OCI-LY3 (cell line): ENCODE measurements around the gene SBK1.

Source experiments
- H2AFZ ChIP-seq: fragments of 200-600, 300-600 bp; shearing (Covaris generic); 2 replicates; pipeline ENCODE4 v1.6.0; 2014; ENCODE audit warnings: antibody characterized with exemption, low read depth, low read length
- H3K27ac ChIP-seq: fragments of 200-600, 300-600 bp; sonication (generic); 2 replicates; pipeline ENCODE4 v1.5.1; 2014; ENCODE audit warnings: mild to moderate bottlenecking, low read length, moderate library complexity, mixed read lengths
- H3K27me3 ChIP-seq: fragments of 200-600, 300-600 bp; sonication (generic); 2 replicates; pipeline ENCODE4 v1.6.1; 2014; ENCODE audit warnings: low read depth, low read length, mixed read lengths
- H3K36me3 ChIP-seq: fragments of 200-600, 300-600 bp; sonication (generic); replicated peaks from 2 replicates; pipeline ENCODE3; 2014; ENCODE audit warnings: low read depth, low read length, mixed read lengths
- H3K4me1 ChIP-seq: fragments of 300-600, 200-600 bp; sonication (generic); 2 replicates; pipeline ENCODE4 v1.6.1; 2014; ENCODE audit warnings: low read length, mixed read lengths
- H3K4me2 ChIP-seq: fragments of 200-600, 300-600 bp; sonication (generic); 2 replicates; pipeline ENCODE4 v1.6.1; 2014; ENCODE audit warnings: low read length, mixed read lengths
- H3K4me3 ChIP-seq: fragments of 300-600, 200-600 bp; sonication (generic); 2 replicates; pipeline ENCODE4 v1.5.1; 2014; ENCODE audit warnings: antibody characterized with exemption, mild to moderate bottlenecking, low read length, moderate library complexity
- H3K79me2 ChIP-seq: fragments of 300-600, 200-600 bp; shearing (Covaris generic); 2 replicates; pipeline ENCODE4 v1.6.1; 2014; ENCODE audit warnings: mild to moderate bottlenecking, low read length, mixed read lengths
- H3K9ac ChIP-seq: fragments of 300-600, 200-600 bp; shearing (Covaris generic); 2 replicates; pipeline ENCODE4 v1.6.0; 2014; ENCODE audit warnings: mild to moderate bottlenecking, low read length, moderate library complexity
- H3K9me3 ChIP-seq: fragments of 200-600, 300-600 bp; shearing (Covaris generic); 2 replicates; pipeline ENCODE4 v1.6.1; 2014; ENCODE audit warnings: low read length, mixed read lengths; ENCODE audit not compliant: insufficient read depth
- H4K20me1 ChIP-seq: fragments of 200-600, 300-600 bp; sonication (generic); 2 replicates; pipeline ENCODE4 v1.6.1; 2016; ENCODE audit warnings: low read length, mixed read lengths; ENCODE audit not compliant: insufficient read depth
- EZH2phosphoT487 ChIP-seq: fragments of 200-600 bp; shearing (Covaris generic); IDR thresholded peaks from 2 replicates; pipeline ENCODE4 v1.6.1; 2018; ENCODE audit warnings: antibody characterized with exemption, mixed run types, low read depth
- TF ChIP-seq, protein P1 (sequence below): fragments of 200-600, 300-600 bp; sonication (generic); IDR thresholded peaks from 2 replicates; pipeline ENCODE4 v1.5.1; 2014; ENCODE audit warnings: antibody characterized with exemption, low read length, low read depth

Gene SBK1

DNA sequence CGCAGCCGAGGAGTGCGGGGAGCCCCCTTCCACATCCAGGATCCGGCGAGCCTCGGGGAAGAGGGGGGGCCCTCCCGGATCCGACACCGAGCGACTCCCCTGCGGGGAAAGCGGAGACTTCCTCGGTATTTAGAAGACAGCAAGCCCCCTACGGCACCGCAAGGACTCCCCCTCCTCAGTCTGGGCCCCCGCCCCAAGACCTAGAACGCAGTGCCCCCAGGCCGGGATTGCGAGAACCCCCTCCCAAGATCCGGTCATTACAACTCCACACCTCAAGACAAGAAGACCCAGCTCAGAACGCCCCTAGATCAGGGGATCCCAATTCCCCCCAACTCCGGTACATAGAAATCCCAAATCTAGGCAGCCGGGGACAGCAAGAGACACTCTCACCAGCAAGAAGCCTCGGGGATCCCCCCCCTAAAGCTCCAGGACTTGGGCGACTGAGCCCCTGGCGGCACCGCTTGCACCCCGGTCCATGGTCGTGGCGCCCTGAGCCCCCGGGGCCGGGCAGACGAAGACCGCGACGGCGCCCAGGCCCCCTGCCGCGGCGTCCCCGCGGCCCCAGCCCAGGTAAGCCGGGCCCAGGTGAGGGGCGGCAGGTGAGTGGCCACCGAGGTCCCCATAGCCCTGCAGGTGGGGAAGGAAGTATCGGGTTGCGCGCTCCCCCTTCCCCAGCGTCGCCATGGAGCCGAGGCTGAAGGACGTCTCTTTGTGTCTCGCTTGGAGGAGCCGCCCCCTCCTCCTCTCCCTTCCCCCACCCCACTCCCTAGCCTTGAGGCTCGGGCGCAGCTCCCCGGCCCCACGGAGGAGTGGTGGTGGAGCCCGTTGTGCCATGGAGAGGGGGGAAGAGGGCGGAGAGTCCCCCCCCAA lies 641 bp downstream of the SBK1 start:
- Histone ChIP-seq H3K27ac (no peak overlapping the region), H3K4me2 (peak overlapping the region; percentile 95), H2AFZ (peak overlapping the region; percentile 67; the same call in 1 of the 2 replicates), H3K9ac (peak overlapping the region; percentile 72), H3K4me3 (peak overlapping the region; percentile 86), H3K4me1 (peaks cover 5% of the 10 kb centered on the region; the same call in 1 of the 2 replicates), H3K79me2 (no peaks in the 10 kb centered on the region), H3K36me3 (no peaks in the 10 kb centered on the region), H3K9me3 (no peaks in the 10 kb centered on the region), H4K20me1 (no peaks in the 10 kb centered on the region), H3K27me3 (peaks cover 12% of the 10 kb centered on the region)
- TF ChIP-seq EZH2phosphoT487: no peak
- TF ChIP-seq, protein P1, sequence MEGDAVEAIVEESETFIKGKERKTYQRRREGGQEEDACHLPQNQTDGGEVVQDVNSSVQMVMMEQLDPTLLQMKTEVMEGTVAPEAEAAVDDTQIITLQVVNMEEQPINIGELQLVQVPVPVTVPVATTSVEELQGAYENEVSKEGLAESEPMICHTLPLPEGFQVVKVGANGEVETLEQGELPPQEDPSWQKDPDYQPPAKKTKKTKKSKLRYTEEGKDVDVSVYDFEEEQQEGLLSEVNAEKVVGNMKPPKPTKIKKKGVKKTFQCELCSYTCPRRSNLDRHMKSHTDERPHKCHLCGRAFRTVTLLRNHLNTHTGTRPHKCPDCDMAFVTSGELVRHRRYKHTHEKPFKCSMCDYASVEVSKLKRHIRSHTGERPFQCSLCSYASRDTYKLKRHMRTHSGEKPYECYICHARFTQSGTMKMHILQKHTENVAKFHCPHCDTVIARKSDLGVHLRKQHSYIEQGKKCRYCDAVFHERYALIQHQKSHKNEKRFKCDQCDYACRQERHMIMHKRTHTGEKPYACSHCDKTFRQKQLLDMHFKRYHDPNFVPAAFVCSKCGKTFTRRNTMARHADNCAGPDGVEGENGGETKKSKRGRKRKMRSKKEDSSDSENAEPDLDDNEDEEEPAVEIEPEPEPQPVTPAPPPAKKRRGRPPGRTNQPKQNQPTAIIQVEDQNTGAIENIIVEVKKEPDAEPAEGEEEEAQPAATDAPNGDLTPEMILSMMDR: no peak

DNA sequence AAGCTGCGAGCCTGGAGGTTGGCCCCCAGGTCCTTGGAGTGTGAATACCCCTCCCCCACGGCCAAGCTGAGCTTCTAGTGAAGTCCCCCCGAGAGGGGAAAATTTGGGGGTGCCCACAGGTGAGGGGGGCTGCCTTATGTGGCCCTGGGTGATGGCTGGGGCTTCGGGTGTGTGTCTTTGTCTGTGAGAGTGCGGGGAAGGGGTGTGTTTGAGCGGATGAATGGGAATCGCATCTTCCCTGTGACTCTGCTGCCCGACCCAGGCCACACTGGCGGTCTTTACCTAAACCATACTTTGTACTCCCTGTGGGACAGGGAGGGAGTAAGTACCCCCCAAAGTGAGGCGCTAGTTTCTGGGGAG lies 1.3 kb downstream of the SBK1 start:
- H2AFZ ChIP-seq: no peak overlapping the region
- H3K9ac ChIP-seq: no peak overlapping the region
- H3K27me3 ChIP-seq: peaks cover 12% of the 10 kb centered on the region
- no peaks in the 10 kb centered on the region for H3K36me3 ChIP-seq
- no peak overlapping the region for H3K4me3 ChIP-seq
- no peaks in the 10 kb centered on the region for H3K9me3 ChIP-seq
- no peak overlapping the region for H3K27ac ChIP-seq
- no peaks in the 10 kb centered on the region for H3K79me2 ChIP-seq
- H3K4me1 ChIP-seq: peaks cover 5% of the 10 kb centered on the region; the same call in 1 of the 2 replicates
- no peaks in the 10 kb centered on the region for H4K20me1 ChIP-seq
- TF ChIP-seq, protein P1: no peak
- no peak for TF ChIP-seq EZH2phosphoT487
- no peak overlapping the region for H3K4me2 ChIP-seq

DNA sequence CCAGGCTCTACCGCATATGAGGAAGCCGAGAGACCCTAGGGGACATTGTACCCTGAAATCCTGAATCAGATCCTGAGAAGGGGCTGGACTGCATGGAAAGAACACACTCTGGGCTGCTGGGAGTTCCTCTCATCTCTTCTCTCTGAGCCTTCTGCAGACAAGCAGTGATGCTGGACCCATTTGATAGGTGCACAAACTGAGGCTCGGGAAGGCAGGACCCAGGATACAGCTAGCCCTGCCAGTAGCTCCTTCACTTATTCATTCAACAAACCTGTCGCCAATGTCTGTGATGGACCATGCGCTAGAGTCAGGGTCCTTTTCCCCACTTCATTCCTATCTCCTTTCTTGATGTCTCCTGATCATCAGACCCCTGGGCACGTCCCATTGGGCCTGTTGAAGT lies 1.9 kb downstream of the SBK1 start:
- no peak overlapping the region for H3K4me3 ChIP-seq
- TF ChIP-seq EZH2phosphoT487: no peak
- TF ChIP-seq, protein P1: no peak
- H3K4me2 ChIP-seq: no peak overlapping the region
- peaks cover 5% of the 10 kb centered on the region; the same call in 1 of the 2 replicates for H3K4me1 ChIP-seq
- H3K9ac ChIP-seq: no peak overlapping the region
- H3K36me3 ChIP-seq: no peaks in the 10 kb centered on the region
- no peaks in the 10 kb centered on the region for H3K9me3 ChIP-seq
- H3K27ac ChIP-seq: no peak overlapping the region
- no peaks in the 10 kb centered on the region for H4K20me1 ChIP-seq
- peaks cover 12% of the 10 kb centered on the region for H3K27me3 ChIP-seq
- no peaks in the 10 kb centered on the region for H3K79me2 ChIP-seq
- H2AFZ ChIP-seq: no peak overlapping the region

DNA sequence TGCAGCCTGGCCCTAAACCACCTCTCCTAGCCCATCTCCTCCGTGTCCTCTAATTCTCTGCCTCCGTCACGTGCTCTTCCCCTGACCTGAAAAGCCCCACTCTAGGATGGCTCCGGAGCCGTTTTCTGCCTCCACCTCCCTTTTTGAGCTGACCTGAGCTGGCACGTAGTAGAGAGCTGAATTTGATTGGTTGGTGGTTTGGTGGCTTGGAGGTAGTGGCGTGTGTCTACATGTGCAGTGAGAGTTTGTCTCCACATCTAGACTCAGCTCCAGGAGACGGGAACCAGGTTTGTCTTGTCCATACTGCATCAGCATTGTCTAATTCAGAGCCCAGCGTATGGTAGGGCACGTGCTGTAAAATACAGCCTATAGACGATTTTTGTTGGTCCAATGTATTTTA lies 3.0 kb downstream of the SBK1 start:
- H3K36me3 ChIP-seq: no peaks in the 10 kb centered on the region
- H3K4me3 ChIP-seq: no peak overlapping the region
- H3K4me1 ChIP-seq: peaks cover 5% of the 10 kb centered on the region; the same call in 1 of the 2 replicates
- no peaks in the 10 kb centered on the region for H3K9me3 ChIP-seq
- no peak overlapping the region for H3K27ac ChIP-seq
- H3K9ac ChIP-seq: no peak overlapping the region
- H3K79me2 ChIP-seq: no peaks in the 10 kb centered on the region
- no peak overlapping the region for H3K4me2 ChIP-seq
- H3K27me3 ChIP-seq: peaks cover 12% of the 10 kb centered on the region
- no peaks in the 10 kb centered on the region for H4K20me1 ChIP-seq
- no peak overlapping the region for H2AFZ ChIP-seq
- TF ChIP-seq EZH2phosphoT487: no peak
- TF ChIP-seq, protein P1: no peak
